HepG2 (cell line): ENCODE measurements around the gene TTC39B. TPM values are rescaled to one million over a fixed set of nuclear protein-coding genes. Genes with fewer than 3 reads are reported as not detected.

Source experiments
- ASH2L ChIP-seq: fragments of 300-600, 200-600 bp; sonication (generic); IDR thresholded peaks from 2 replicates; pipeline ENCODE4 v1.7.0; 2017; ENCODE audit warnings: low read depth, mild to moderate bottlenecking, moderate library complexity, mixed read lengths, low read length; ENCODE audit not compliant: insufficient read length
- ELF4 ChIP-seq: sonication (generic); formaldehyde crosslinking; IDR thresholded peaks from 2 replicates; pipeline ENCODE4 v1.5.0; 2020; ENCODE audit warnings: missing genetic modification reagents, mild to moderate bottlenecking, moderate library complexity, borderline replicate concordance
- FOXA1 ChIP-seq, 2 experiments: fragments of 450-650 bp in 1 of 2; sonication (generic) in 1 of 2; formaldehyde crosslinking in 1 of 2; IDR thresholded peaks; 2 replicates each; pipeline versions ENCODE4 v1.4.0 to v1.6.1; 2016 to 2020; ENCODE audit warnings: missing genetic modification reagents in 1 of 2
- HMG20A ChIP-seq: IDR thresholded peaks from 2 replicates; pipeline ENCODE4 v1.6.1; 2016; ENCODE audit warnings: borderline replicate concordance
- HOXA3 ChIP-seq: sonication (generic); formaldehyde crosslinking; IDR thresholded peaks from 2 replicates; pipeline ENCODE4 v1.5.0; 2020; ENCODE audit warnings: missing genetic modification reagents
- MBD4 ChIP-seq: IDR thresholded peaks from 2 replicates; pipeline ENCODE4 v1.6.1; 2012; ENCODE audit warnings: low read length, inconsistent platforms, borderline replicate concordance
- NFYB ChIP-seq: sonication (generic); formaldehyde crosslinking; IDR thresholded peaks from 2 replicates; pipeline ENCODE4 v1.4.0; 2020; ENCODE audit warnings: missing genetic modification reagents
- NONO ChIP-seq, 2 experiments: fragments of 450-650 bp in 1 of 2; sonication (generic) in 1 of 2; formaldehyde crosslinking in 1 of 2; IDR thresholded peaks in 1 of 2; conservative IDR thresholded peaks in 1 of 2; 2 replicates each; pipeline versions ENCODE4 v1.6.1 to v1.8.0; 2017 to 2022; ENCODE audit warnings: mild to moderate bottlenecking in 1 of 2, missing genetic modification reagents in 1 of 2, moderate library complexity in 1 of 2
- XBP1 ChIP-seq: sonication (generic); formaldehyde crosslinking; IDR thresholded peaks from 2 replicates; pipeline ENCODE4 v1.5.0; 2020; ENCODE audit warnings: missing genetic modification reagents
- XRCC5 ChIP-seq: fragments of 200-400 bp; formaldehyde crosslinking; optimal IDR thresholded peaks from 2 replicates; pipeline ENCODE3; 2017; ENCODE audit warnings: mild to moderate bottlenecking, low read length
- ZFP90 ChIP-seq: sonication (generic); formaldehyde crosslinking; IDR thresholded peaks from 2 replicates; pipeline ENCODE4 v1.8.0; 2022; ENCODE audit warnings: missing genetic modification reagents, mild to moderate bottlenecking, inconsistent platforms, borderline replicate concordance
- ZMYM4 ChIP-seq: sonication (generic); formaldehyde crosslinking; IDR thresholded peaks from 2 replicates; pipeline ENCODE4 v1.8.1; 2023; ENCODE audit warnings: mild to moderate bottlenecking, missing genetic modification reagents
- ZNF138 ChIP-seq: sonication (generic); formaldehyde crosslinking; IDR thresholded peaks from 2 replicates; pipeline ENCODE4 v1.5.0; 2020; ENCODE audit warnings: mild to moderate bottlenecking, low read depth, missing genetic modification reagents
- ZNF230 ChIP-seq: sonication (generic); formaldehyde crosslinking; IDR thresholded peaks from 2 replicates; pipeline ENCODE4 v1.4.0; 2020; ENCODE audit warnings: mild to moderate bottlenecking, missing genetic modification reagents
- ZNF274 ChIP-seq: sonication (generic); formaldehyde crosslinking; IDR thresholded peaks from 2 replicates; pipeline ENCODE4 v1.5.1; 2020; ENCODE audit warnings: mild to moderate bottlenecking, missing genetic modification reagents
- ZNF350 ChIP-seq: sonication (generic); formaldehyde crosslinking; IDR thresholded peaks from 2 replicates; pipeline ENCODE4 v1.4.0; 2020; ENCODE audit warnings: mild to moderate bottlenecking, low read depth, missing genetic modification reagents, borderline replicate concordance
- ZNF496 ChIP-seq: sonication (generic); formaldehyde crosslinking; IDR thresholded peaks from 2 replicates; pipeline ENCODE4 v1.8.1; 2023; ENCODE audit warnings: mild to moderate bottlenecking, moderate library complexity, missing genetic modification reagents; ENCODE audit not compliant: insufficient replicate concordance
- ZNF619 ChIP-seq: sonication (generic); formaldehyde crosslinking; IDR thresholded peaks from 2 replicates; pipeline ENCODE4 v1.4.0; 2020; ENCODE audit warnings: mild to moderate bottlenecking, missing genetic modification reagents
- ZSCAN30 ChIP-seq: sonication (generic); formaldehyde crosslinking; IDR thresholded peaks from 2 replicates; pipeline ENCODE4 v1.5.0; 2020; ENCODE audit warnings: mild to moderate bottlenecking, missing genetic modification reagents
- polyA plus RNA-seq, 8 experiments: library from polyadenylated mRNA; depleted of rRNA in 3 of 8; stranded (reverse) in 7 of 8; unstranded in 1 of 8; fragments of >200 nt; fragmentation: Illumina TruSeq in 4 of 8; extraction: Trizol in 4 of 8; gene quantifications; 2 replicates each; pipeline versions ENCODE4 v1.2.1 to v1.2.3, GENCODE V29; 2011 to 2016; ENCODE audit warnings: low read depth in 4 of 8, missing spikeins in 1 of 8, mixed read lengths in 1 of 8; ENCODE audit not compliant: insufficient read depth in 1 of 8
- total RNA-seq, 5 experiments: library from RNA; depleted of rRNA; stranded (reverse); fragments of >200 nt; fragmentation: Illumina TruSeq; extraction: Trizol; gene quantifications; 2 replicates each; pipeline ENCODE4 v1.2.3, GENCODE V29; 2016; ENCODE audit warnings: low read depth in 1 of 5
- TF ChIP-seq, protein P1 (sequence below): sonication (generic); formaldehyde crosslinking; IDR thresholded peaks from 2 replicates; pipeline ENCODE4 v1.8.0; 2022; ENCODE audit warnings: mild to moderate bottlenecking, missing genetic modification reagents; ENCODE audit not compliant: insufficient replicate concordance
- TF ChIP-seq, protein P2 (sequence below): sonication (generic); formaldehyde crosslinking; IDR thresholded peaks from 2 replicates; pipeline ENCODE4 v1.4.0; 2020; ENCODE audit warnings: mild to moderate bottlenecking, missing genetic modification reagents
- TF ChIP-seq, protein P3 (sequence below): sonication (generic); formaldehyde crosslinking; IDR thresholded peaks from 2 replicates; pipeline ENCODE4 v1.4.0; 2020; ENCODE audit warnings: missing genetic modification reagents, low read depth, mild to moderate bottlenecking, borderline replicate concordance

TTC39B gene
- total and polyA plus RNA-seq, 2 of the 13 experiments (the other 11 are each of a cell fraction or from before 2014, with no cell fraction given) = 14.3 to 19.4 TPM

DNA sequence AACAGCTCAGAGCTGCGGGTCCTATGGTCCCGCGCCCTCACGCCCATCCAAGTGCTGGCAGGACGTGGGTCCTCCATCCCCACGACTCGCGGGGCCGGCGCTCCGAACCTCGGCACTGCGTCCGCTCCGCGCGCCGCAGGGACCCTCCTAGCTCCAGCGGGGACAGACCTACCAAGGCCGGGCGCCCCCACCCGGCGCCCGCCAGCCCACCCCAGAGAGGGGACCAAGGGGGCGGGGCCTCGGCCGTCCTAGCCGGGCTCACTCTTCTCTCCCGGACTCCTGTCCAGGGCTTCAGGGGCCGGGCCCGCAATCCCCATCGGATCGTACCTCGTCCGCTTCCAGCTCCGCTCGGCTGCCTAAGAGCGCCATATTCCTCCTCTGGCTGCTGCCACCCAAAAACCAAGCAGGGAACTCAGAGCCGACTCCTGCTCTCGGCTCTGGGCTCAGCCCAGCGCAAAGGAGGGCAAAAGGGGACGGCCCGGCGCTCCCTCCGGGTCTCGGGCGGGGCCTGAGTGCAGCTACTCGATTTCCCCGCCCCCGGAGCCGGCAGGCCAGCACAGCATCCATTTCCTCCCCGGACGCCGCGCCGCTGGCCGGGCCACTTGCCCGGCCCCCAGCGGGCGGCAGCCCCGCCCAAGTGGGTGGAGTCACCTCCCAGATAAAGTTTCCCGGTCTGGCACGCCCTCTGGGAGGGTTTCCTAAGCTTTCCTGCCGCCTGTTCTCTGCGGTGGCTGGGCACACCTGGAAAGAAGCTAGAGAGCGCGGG, at the start of gene TTC39B (continued):
- TF ChIP-seq ZNF138 (CRISPR knock-in tag) (no peak), ZNF350 (CRISPR knock-in tag) (peak; percentile 66; the same call in 1 of the 2 replicates), HMG20A (CRISPR knock-in tag) (no peak), ELF4 (CRISPR knock-in tag) (0 out of 2 replicates have a peak, but pooled peaks have one; percentile 27), ZSCAN30 (CRISPR knock-in tag) (no peak), ZNF274 (CRISPR knock-in tag) (0 out of 2 replicates have a peak, but pooled peaks have one; percentile 43), ZMYM4 (CRISPR knock-in tag) (peak; percentile 49), ASH2L (peak; percentile 57), FOXA1 (IDR thresholded peaks at IDR 0.05) (no peak), FOXA1 (CRISPR knock-in tag; IDR thresholded peaks at IDR 0.05) (no peak), XBP1 (CRISPR knock-in tag) (0 out of 2 replicates have a peak, but pooled peaks have one; percentile 52), NONO (IDR thresholded peaks at IDR 0.05) (no peak), NONO (CRISPR knock-in tag; conservative IDR thresholded peaks at IDR 0.05) (peak; percentile 72), XRCC5 (peak; percentile 54), ZNF496 (CRISPR knock-in tag) (no peak), MBD4 (no peak), HOXA3 (CRISPR knock-in tag) (peak; percentile 9), ZNF619 (CRISPR knock-in tag) (no peak), NFYB (CRISPR knock-in tag) (no peak), ZFP90 (CRISPR knock-in tag) (0 out of 2 replicates have a peak, but pooled peaks have one; percentile 13), ZNF230 (CRISPR knock-in tag) (peak; percentile 93)
- TF ChIP-seq, protein P1, sequence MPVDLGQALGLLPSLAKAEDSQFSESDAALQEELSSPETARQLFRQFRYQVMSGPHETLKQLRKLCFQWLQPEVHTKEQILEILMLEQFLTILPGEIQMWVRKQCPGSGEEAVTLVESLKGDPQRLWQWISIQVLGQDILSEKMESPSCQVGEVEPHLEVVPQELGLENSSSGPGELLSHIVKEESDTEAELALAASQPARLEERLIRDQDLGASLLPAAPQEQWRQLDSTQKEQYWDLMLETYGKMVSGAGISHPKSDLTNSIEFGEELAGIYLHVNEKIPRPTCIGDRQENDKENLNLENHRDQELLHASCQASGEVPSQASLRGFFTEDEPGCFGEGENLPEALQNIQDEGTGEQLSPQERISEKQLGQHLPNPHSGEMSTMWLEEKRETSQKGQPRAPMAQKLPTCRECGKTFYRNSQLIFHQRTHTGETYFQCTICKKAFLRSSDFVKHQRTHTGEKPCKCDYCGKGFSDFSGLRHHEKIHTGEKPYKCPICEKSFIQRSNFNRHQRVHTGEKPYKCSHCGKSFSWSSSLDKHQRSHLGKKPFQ (CRISPR knock-in tag) = peak; percentile 2
- TF ChIP-seq, protein P2, sequence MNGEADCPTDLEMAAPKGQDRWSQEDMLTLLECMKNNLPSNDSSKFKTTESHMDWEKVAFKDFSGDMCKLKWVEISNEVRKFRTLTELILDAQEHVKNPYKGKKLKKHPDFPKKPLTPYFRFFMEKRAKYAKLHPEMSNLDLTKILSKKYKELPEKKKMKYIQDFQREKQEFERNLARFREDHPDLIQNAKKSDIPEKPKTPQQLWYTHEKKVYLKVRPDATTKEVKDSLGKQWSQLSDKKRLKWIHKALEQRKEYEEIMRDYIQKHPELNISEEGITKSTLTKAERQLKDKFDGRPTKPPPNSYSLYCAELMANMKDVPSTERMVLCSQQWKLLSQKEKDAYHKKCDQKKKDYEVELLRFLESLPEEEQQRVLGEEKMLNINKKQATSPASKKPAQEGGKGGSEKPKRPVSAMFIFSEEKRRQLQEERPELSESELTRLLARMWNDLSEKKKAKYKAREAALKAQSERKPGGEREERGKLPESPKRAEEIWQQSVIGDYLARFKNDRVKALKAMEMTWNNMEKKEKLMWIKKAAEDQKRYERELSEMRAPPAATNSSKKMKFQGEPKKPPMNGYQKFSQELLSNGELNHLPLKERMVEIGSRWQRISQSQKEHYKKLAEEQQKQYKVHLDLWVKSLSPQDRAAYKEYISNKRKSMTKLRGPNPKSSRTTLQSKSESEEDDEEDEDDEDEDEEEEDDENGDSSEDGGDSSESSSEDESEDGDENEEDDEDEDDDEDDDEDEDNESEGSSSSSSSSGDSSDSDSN (CRISPR knock-in tag) = peak; percentile 87
- TF ChIP-seq, protein P3, sequence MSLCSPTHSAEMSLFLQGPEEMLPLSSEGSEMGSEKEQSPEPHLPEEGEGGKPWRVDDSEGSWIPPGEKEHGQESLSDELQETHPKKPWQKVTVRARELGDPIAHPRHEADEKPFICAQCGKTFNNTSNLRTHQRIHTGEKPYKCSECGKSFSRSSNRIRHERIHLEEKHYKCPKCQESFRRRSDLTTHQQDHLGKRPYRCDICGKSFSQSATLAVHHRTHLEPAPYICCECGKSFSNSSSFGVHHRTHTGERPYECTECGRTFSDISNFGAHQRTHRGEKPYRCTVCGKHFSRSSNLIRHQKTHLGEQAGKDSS (CRISPR knock-in tag) = peak; percentile 42; the same call in 1 of the 2 replicates
